HG03575 (cell line): ENCODE measurements around the gene APOBEC3A.

ENCODE experiments used
- ATAC-seq: cut with Tn5 transposase; IDR thresholded peaks from one replicate; pipeline ENCODE4 v1.9.1; 2021; ENCODE audit not compliant: unreplicated experiment, insufficient number of reproducible peaks, low FRiP score; ENCODE audit errors: extremely low read depth

The APOBEC3A gene

GRCh38 chr22:38957046-38957770 lies at the start of gene APOBEC3A:
APOBEC3A (plus strand) TSS chr22:38957609; CDS start chr22:38957692, 83 bp downstream.
- ATAC-seq = no peak

GRCh38 chr22:38907767-38908166 lies 49.6 kb upstream of the APOBEC3A start:
- ATAC-seq = no peak

- ATAC-seq = no peak
These were observed 46.0 kb upstream of the APOBEC3A start for GRCh38 chr22:38911434-38911833.

- ATAC-seq = no peak
These were observed 37.7 kb upstream of the APOBEC3A start for GRCh38 chr22:38919631-38920190.

- no peak for ATAC-seq
These were observed 36.3 kb upstream of the APOBEC3A start for GRCh38 chr22:38921120-38921519.

- no peak for ATAC-seq
These were observed 35.6 kb upstream of the APOBEC3A start for GRCh38 chr22:38921806-38922205.

GRCh38 chr22:38923463-38924346 lies 33.7 kb upstream of the APOBEC3A start:
- ATAC-seq = no peak

- ATAC-seq = no peak
These were observed 33.0 kb upstream of the APOBEC3A start for GRCh38 chr22:38924347-38924952.

GRCh38 chr22:38925571-38926041 lies 31.8 kb upstream of the APOBEC3A start:
- no peak for ATAC-seq

- no peak for ATAC-seq
These were observed 30.2 kb upstream of the APOBEC3A start for GRCh38 chr22:38927033-38927781.

- no peak for ATAC-seq
These were observed 26.9 kb upstream of the APOBEC3A start for GRCh38 chr22:38930512-38930911.

- no peak for ATAC-seq
These were observed 22.4 kb upstream of the APOBEC3A start for GRCh38 chr22:38935023-38935422.

GRCh38 chr22:38935616-38936015 lies 21.8 kb upstream of the APOBEC3A start:
- no peak for ATAC-seq

- no peak for ATAC-seq
These were observed 20.8 kb upstream of the APOBEC3A start for GRCh38 chr22:38936562-38936961.

- ATAC-seq = no peak
These were observed 20.4 kb upstream of the APOBEC3A start for GRCh38 chr22:38937036-38937435.

GRCh38 chr22:38937541-38937940 lies 19.9 kb upstream of the APOBEC3A start:
- no peak for ATAC-seq

- ATAC-seq = no peak
These were observed 19.2 kb upstream of the APOBEC3A start for GRCh38 chr22:38938221-38938620.

- ATAC-seq = no peak
These were observed 18.5 kb upstream of the APOBEC3A start for GRCh38 chr22:38938925-38939324.
